GM19351 (cell line): ENCODE measurements around the gene NLRP1.

Source experiments
- ATAC-seq: cut with Tn5 transposase; IDR thresholded peaks from one replicate; pipeline ENCODE4 v1.9.1; 2021; ENCODE audit warnings: mild to moderate bottlenecking, moderate library complexity; ENCODE audit not compliant: unreplicated experiment

Gene NLRP1

GRCh38 chr17:5558815-5559785 lies 25.2 kb downstream of the NLRP1 start:
- ATAC-seq = no peak

- ATAC-seq = no peak
Observed at GRCh38 chr17:5557990-5558389, 26.3 kb downstream of the NLRP1 start.

GRCh38 chr17:5557485-5557884 lies 26.8 kb downstream of the NLRP1 start:
- ATAC-seq = no peak

GRCh38 chr17:5555254-5555653 lies 29.1 kb downstream of the NLRP1 start:
- ATAC-seq = no peak

GRCh38 chr17:5553479-5553878 lies 30.8 kb downstream of the NLRP1 start:
- no peak for ATAC-seq

GRCh38 chr17:5552841-5553240 lies 31.5 kb downstream of the NLRP1 start:
- ATAC-seq = no peak

- ATAC-seq = no peak
Observed at GRCh38 chr17:5545051-5545987, 39.0 kb downstream of the NLRP1 start.

- ATAC-seq = no peak
Observed at GRCh38 chr17:5544115-5544514, 40.2 kb downstream of the NLRP1 start.

- ATAC-seq = no peak
Observed at GRCh38 chr17:5541610-5542202, 42.6 kb downstream of the NLRP1 start.

- ATAC-seq = no peak
Observed at GRCh38 chr17:5540321-5540720, 44.0 kb downstream of the NLRP1 start.

- no peak for ATAC-seq
Observed at GRCh38 chr17:5539286-5539685, 45.0 kb downstream of the NLRP1 start.

GRCh38 chr17:5536866-5537650 lies 47.3 kb downstream of the NLRP1 start:
- ATAC-seq = no peak

- no peak for ATAC-seq
Observed at GRCh38 chr17:5535436-5535835, 48.9 kb downstream of the NLRP1 start.

GRCh38 chr17:5533486-5534315 lies 50.6 kb downstream of the NLRP1 start:
- ATAC-seq = no peak

GRCh38 chr17:5532581-5532980 lies 51.7 kb downstream of the NLRP1 start:
- no peak for ATAC-seq

GRCh38 chr17:5531085-5531418 lies 53.3 kb downstream of the NLRP1 start:
- no peak for ATAC-seq

- ATAC-seq = no peak
Observed at GRCh38 chr17:5530265-5531084, 53.8 kb downstream of the NLRP1 start.

- ATAC-seq = no peak
Observed at GRCh38 chr17:5527601-5528250, 56.6 kb downstream of the NLRP1 start.
